Neural progenitor cell (in vitro differentiated cells): Measurements from ENCODE around the gene MAP3K4. TPM values are rescaled to one million over a fixed set of nuclear protein-coding genes. Genes with fewer than 3 reads are reported as not detected.

Experiments used
- DNase-seq: peaks from one replicate; pipeline ENCODE4 v3.0.0-alpha.2; 2016; ENCODE audit warnings: low spot score
- H2AFZ ChIP-seq: fragments of 200-600 bp; sonication (generic); replicated peaks from 2 replicates; pipeline ENCODE4 v1.6.1; 2016; ENCODE audit warnings: antibody characterized with exemption
- H3F3A ChIP-seq: fragments of 200-600 bp; sonication (generic); 2 replicates; pipeline ENCODE4 v1.6.1; 2016; ENCODE audit warnings: antibody characterized with exemption, low read depth
- H3K27ac ChIP-seq: fragments of 200-600 bp; sonication (generic); 2 replicates; pipeline ENCODE4 v1.5.1; 2016; ENCODE audit warnings: mild to moderate bottlenecking
- H3K27me3 ChIP-seq: fragments of 200-600 bp; sonication (generic); 2 replicates; pipeline ENCODE4 v1.6.1; 2016; ENCODE audit warnings: mild to moderate bottlenecking, moderate library complexity
- H3K36me3 ChIP-seq: fragments of 200-600 bp; sonication (generic); 2 replicates; pipeline ENCODE4 v1.5.1; 2016
- H3K4me1 ChIP-seq: fragments of 200-600 bp; sonication (generic); 2 replicates; pipeline ENCODE4 v1.6.1; 2016; ENCODE audit warnings: mixed run types
- H3K4me2 ChIP-seq: fragments of 200-600 bp; sonication (generic); 2 replicates; pipeline ENCODE4 v1.6.1; 2016
- H3K4me3 ChIP-seq: fragments of 200-600 bp; sonication (generic); 2 replicates; pipeline ENCODE4 v1.5.1; 2016
- H3K79me2 ChIP-seq: fragments of 200-600 bp; sonication (generic); 2 replicates; pipeline ENCODE4 v1.6.1; 2016; ENCODE audit warnings: low read depth
- H3K9ac ChIP-seq: fragments of 200-600 bp; sonication (generic); 2 replicates; pipeline ENCODE4 v1.6.1; 2016
- H3K9me3 ChIP-seq: fragments of 200-600 bp; sonication (generic); 2 replicates; pipeline ENCODE4 v1.5.1; 2016; ENCODE audit warnings: low read depth
- H4K20me1 ChIP-seq: fragments of 200-600 bp; sonication (generic); 2 replicates; pipeline ENCODE4 v1.6.1; 2016; ENCODE audit warnings: low read depth
- H3K27ac Mint-ChIP-seq: 3 replicates; pipeline ENCODE4 v1.8.0; 2021; ENCODE audit warnings: mixed read lengths
- H3K27me3 Mint-ChIP-seq: 2 replicates; pipeline ENCODE4 v1.8.0; 2022; ENCODE audit warnings: low read depth, mild to moderate bottlenecking, inconsistent platforms, moderate library complexity, mixed read lengths; ENCODE audit not compliant: insufficient read depth
- H3K36me3 Mint-ChIP-seq: 3 replicates; pipeline ENCODE4 v1.8.0; 2021; ENCODE audit warnings: mixed read lengths
- H3K4me1 Mint-ChIP-seq: 3 replicates; pipeline ENCODE4 v1.8.0; 2021; ENCODE audit warnings: mixed read lengths
- H3K4me3 Mint-ChIP-seq: 3 replicates; pipeline ENCODE4 v1.8.0; 2021; ENCODE audit warnings: mild to moderate bottlenecking, moderate library complexity, mixed read lengths
- H3K9me3 Mint-ChIP-seq: 3 replicates; pipeline ENCODE4 v1.8.0; 2020; ENCODE audit warnings: mixed read lengths
- EZH2 ChIP-seq: fragments of 200-600 bp; sonication (generic); IDR thresholded peaks from 2 replicates; pipeline ENCODE4 v1.6.1; 2017; ENCODE audit warnings: antibody characterized with exemption, mild to moderate bottlenecking, moderate library complexity
- EZH2phosphoT487 ChIP-seq: fragments of 200-600 bp; sonication (generic); IDR thresholded peaks from 2 replicates; pipeline ENCODE4 v1.6.1; 2017; ENCODE audit warnings: antibody characterized with exemption
- total RNA-seq: library from RNA; depleted of rRNA; stranded (reverse); fragments of >200 nt; gene quantifications from 2 replicates; pipeline ENCODE4 v1.2.3, GENCODE V29; 2015; ENCODE audit warnings: low replicate concordance
- TF ChIP-seq, protein P1 (sequence below): fragments of 200-600 bp; sonication (generic); IDR thresholded peaks from 2 replicates; pipeline ENCODE4 v1.5.1; 2017; ENCODE audit warnings: antibody characterized with exemption, mild to moderate bottlenecking

MAP3K4 gene
- total RNA-seq, 1 donor from 2014 or later: 59.6 TPM

DNA sequence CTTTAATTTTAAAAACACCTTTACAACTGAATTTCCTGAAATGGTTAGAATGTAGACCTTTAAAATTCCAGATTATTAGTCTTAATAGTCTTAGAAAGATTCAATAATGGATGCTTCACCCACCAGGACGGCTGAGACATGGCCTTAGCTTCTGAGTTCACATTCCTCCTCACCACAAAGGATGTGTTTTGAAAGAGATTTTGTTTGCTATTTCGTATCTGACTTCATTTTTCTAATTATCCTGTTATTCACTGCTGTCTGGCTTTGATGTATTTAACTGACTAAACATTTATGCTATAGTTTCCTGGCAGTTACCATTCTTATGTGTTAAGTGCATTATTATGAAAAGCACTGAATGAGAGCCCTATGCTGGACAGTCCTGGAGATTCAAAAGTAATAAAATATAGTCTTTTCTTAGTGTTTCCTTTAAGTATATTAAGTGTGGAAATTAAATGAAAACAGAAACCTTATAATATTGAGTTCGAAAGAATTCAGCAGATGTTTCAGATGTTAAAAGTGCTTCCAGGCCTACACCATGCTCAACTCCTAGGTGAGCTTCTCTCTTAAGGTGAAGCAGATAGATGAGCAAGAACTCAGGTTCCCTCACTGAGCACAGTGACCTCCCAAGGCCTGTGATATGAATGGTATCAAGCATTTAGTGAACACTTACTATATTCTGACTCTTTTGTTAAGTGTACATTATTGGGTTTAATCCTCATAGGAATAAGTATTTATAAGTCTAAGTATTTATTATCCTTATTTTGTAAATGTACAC is 40.3 kb downstream of the MAP3K4 start:
- TF ChIP-seq EZH2: no peak
- no peak for TF ChIP-seq EZH2phosphoT487
- TF ChIP-seq, protein P1, sequence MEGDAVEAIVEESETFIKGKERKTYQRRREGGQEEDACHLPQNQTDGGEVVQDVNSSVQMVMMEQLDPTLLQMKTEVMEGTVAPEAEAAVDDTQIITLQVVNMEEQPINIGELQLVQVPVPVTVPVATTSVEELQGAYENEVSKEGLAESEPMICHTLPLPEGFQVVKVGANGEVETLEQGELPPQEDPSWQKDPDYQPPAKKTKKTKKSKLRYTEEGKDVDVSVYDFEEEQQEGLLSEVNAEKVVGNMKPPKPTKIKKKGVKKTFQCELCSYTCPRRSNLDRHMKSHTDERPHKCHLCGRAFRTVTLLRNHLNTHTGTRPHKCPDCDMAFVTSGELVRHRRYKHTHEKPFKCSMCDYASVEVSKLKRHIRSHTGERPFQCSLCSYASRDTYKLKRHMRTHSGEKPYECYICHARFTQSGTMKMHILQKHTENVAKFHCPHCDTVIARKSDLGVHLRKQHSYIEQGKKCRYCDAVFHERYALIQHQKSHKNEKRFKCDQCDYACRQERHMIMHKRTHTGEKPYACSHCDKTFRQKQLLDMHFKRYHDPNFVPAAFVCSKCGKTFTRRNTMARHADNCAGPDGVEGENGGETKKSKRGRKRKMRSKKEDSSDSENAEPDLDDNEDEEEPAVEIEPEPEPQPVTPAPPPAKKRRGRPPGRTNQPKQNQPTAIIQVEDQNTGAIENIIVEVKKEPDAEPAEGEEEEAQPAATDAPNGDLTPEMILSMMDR: no peak
- DNase-seq: no peak
- Histone ChIP-seq H3K9ac (no peak overlapping the region), H2AFZ (no peak overlapping the region), H3K27ac (no peak overlapping the region), H3K9me3 (no peaks in the 10 kb centered on the region), H3K36me3 (no peaks in the 10 kb centered on the region), H3F3A (no peaks in the 10 kb centered on the region), H3K4me2 (no peak overlapping the region), H3K79me2 (peaks cover 71% of the 10 kb centered on the region), H4K20me1 (peaks cover 3% of the 10 kb centered on the region), H3K27me3 (no peaks in the 10 kb centered on the region), H3K4me1 (no peaks in the 10 kb centered on the region), H3K4me3 (no peak overlapping the region)
- Mint-ChIP-seq H3K9me3 (no peaks in the 10 kb centered on the region), H3K27me3 (no peaks in the 10 kb centered on the region), H3K4me1 (no peaks in the 10 kb centered on the region), H3K27ac (no peak overlapping the region), H3K4me3 (no peak overlapping the region), H3K36me3 (peaks cover 11% of the 10 kb centered on the region)

GRCh38 chr6:161033667-161034066 is 42.1 kb downstream of the MAP3K4 start:
- Histone ChIP-seq H3K27me3 (no peaks in the 10 kb centered on the region), H3K9me3 (no peaks in the 10 kb centered on the region), H3F3A (no peaks in the 10 kb centered on the region), H3K4me1 (no peaks in the 10 kb centered on the region), H3K36me3 (no peaks in the 10 kb centered on the region), H3K4me3 (no peak overlapping the region), H3K79me2 (peaks cover 58% of the 10 kb centered on the region), H2AFZ (no peak overlapping the region), H4K20me1 (no peaks in the 10 kb centered on the region), H3K9ac (no peak overlapping the region), H3K27ac (no peak overlapping the region), H3K4me2 (no peak overlapping the region)
- TF ChIP-seq, protein P1: no peak
- TF ChIP-seq EZH2 (no peak), EZH2phosphoT487 (no peak)
- Mint-ChIP-seq H3K27me3 (no peaks in the 10 kb centered on the region), H3K27ac (no peak overlapping the region), H3K36me3 (peaks cover 15% of the 10 kb centered on the region), H3K9me3 (no peaks in the 10 kb centered on the region), H3K4me1 (no peaks in the 10 kb centered on the region), H3K4me3 (no peak overlapping the region)
- DNase-seq: no peak

GRCh38 chr6:161035182-161035980 is 43.8 kb downstream of the MAP3K4 start:
- H3K79me2 ChIP-seq: peaks cover 41% of the 10 kb centered on the region
- no peaks in the 10 kb centered on the region for H3F3A ChIP-seq
- H3K27ac ChIP-seq: no peak overlapping the region
- H3K9me3 ChIP-seq: no peaks in the 10 kb centered on the region
- no peak for DNase-seq
- peaks cover 19% of the 10 kb centered on the region for H3K36me3 Mint-ChIP-seq
- TF ChIP-seq, protein P1: no peak
- TF ChIP-seq EZH2phosphoT487 (no peak), EZH2 (no peak)
- no peaks in the 10 kb centered on the region for H3K4me1 ChIP-seq
- H3K4me3 ChIP-seq: no peak overlapping the region
- H4K20me1 ChIP-seq: no peaks in the 10 kb centered on the region
- H3K36me3 ChIP-seq: no peaks in the 10 kb centered on the region
- peak overlapping the region; percentile 27 for H3K27ac Mint-ChIP-seq
- no peak overlapping the region for H3K4me3 Mint-ChIP-seq
- H3K27me3 Mint-ChIP-seq: no peaks in the 10 kb centered on the region
- H3K4me1 Mint-ChIP-seq: no peaks in the 10 kb centered on the region
- H3K27me3 ChIP-seq: no peaks in the 10 kb centered on the region
- H3K4me2 ChIP-seq: no peak overlapping the region
- H3K9ac ChIP-seq: no peak overlapping the region
- H2AFZ ChIP-seq: no peak overlapping the region
- H3K9me3 Mint-ChIP-seq: no peaks in the 10 kb centered on the region
